ENCODE results near the gene ZNF280D. TPM values are rescaled to one million over a fixed set of nuclear protein-coding genes. Genes with fewer than 3 reads are reported as not detected.

The ZNF280D gene
- total and polyA plus RNA-seq, 2 of the 8 experiments (the other 6 are each of a cell fraction or from before 2014, with no cell fraction given) = 7.4 to 27.5 TPM

DNA sequence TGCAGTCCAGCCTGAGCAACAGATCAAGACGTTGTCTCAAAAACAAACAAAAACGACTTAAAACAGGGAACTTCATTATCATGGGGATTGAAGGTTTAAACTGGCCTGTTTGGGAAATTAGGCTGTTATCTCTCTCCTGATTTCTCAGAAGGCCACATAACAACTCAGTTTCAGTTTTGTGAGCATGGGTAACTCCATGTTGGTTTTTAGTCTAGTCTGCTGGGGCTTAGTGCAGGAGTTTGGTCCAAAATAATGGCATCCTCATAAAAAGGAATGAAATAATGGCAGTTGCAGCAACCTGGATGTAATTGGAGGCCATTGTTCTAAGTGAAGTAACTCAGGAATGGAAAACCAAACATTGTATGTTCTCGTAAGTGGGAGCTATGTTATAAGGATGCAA lies 2.3 kb upstream of the ZNF280D start:
- DNase-seq (ENCODE audit: low read depth in 1 of 2, low spot score in 2 of 2) = no peak
- H3K4me2 ChIP-seq (ENCODE audit: insufficient read depth in 1 of 2, low read depth in 2 of 2, low read length in 2 of 2) = no peak overlapping the region
- FAIRE-seq = no peak
- no peak overlapping the region for H3K56ac ChIP-seq (replicated peaks; ENCODE audit: insufficient read length, low read depth, low read length)
- no peak overlapping the region for H3K14ac ChIP-seq (ENCODE audit: insufficient read length)
- H2BK20ac ChIP-seq (ENCODE audit: low read length) = no peak overlapping the region
- no peak overlapping the region for H3K23ac ChIP-seq (ENCODE audit: insufficient read length)
- peaks cover 0 to 4% (median 4%) of the 10 kb centered on the region in 4 experiments; a peak in 3 of 7 replicates for H3K27me3 ChIP-seq (replicated peaks in 1 of 4; ENCODE audit: control insufficient read depth in 3 of 4, extremely low read depth in 1 of 4, insufficient read depth in 3 of 4, low read length in 3 of 4)
- H3K27ac ChIP-seq (ENCODE audit: low read depth, low read length) = no peak overlapping the region
- peaks cover 0 to 2% (median 0%) of the 10 kb centered on the region in 4 experiments; a peak in 1 of 8 replicates for H3K36me3 ChIP-seq (ENCODE audit: control insufficient read depth in 2 of 4, insufficient read depth in 4 of 4, low read length in 3 of 4)
- no peak overlapping the region for H2BK5ac ChIP-seq (ENCODE audit: low read depth, low read length)
- no peak overlapping the region for H2AFZ ChIP-seq (ENCODE audit: low read length)
- ChIA-PET CTCF (ENCODE audit: partially characterized antibody) (interaction anchor here (0.9 kb wide), 1 partner anchor 45 kb away, joined by 3 read pairs; no protein-coding TSS in a partner anchor), POLR2A (ENCODE audit: partially characterized antibody) (no interaction called here)
- H3K4me1 ChIP-seq (replicated peaks in 1 of 4; ENCODE audit: control insufficient read depth in 3 of 4, insufficient read depth in 4 of 4, low read length in 3 of 4) = peaks cover 3 to 13% (median 9%) of the 10 kb centered on the region in 4 experiments; a peak in 6 of 7 replicates
- no peak overlapping the region for H3K4ac ChIP-seq (replicated peaks; ENCODE audit: insufficient read length, low read depth, low read length)
- no peak overlapping the region for H2BK12ac ChIP-seq (ENCODE audit: low read depth, low read length)
- no peak overlapping the region for H3K18ac ChIP-seq (ENCODE audit: extremely low read depth, low read length)
- H4K91ac ChIP-seq (replicated peaks; ENCODE audit: insufficient read length, low read length) = no peak overlapping the region
- peaks cover 0 to 16% of the 10 kb centered on the region in 2 experiments; a peak in 3 of 4 replicates for H3K79me2 ChIP-seq (ENCODE audit: control insufficient read depth in 1 of 2, insufficient read depth in 2 of 2, low read length in 2 of 2)
- no peak overlapping the region for H2BK15ac ChIP-seq (ENCODE audit: low read length)
- WGBS, 2 experiments (ENCODE audit: extremely low coverage in 1 of 2, insufficient coverage in 1 of 2, insufficient read length in 1 of 2, insufficient replicate concordance in 2 of 2, low coverage in 1 of 2, low lambda C conversion rate in 2 of 2, missing lambda C conversion rate in 1 of 2) = 62% methylated on average over 3 of the region's 3 CpGs; no CpG with 5 or more reads in 1 of the 2 experiments
- no peak overlapping the region for H3K9ac ChIP-seq (replicated peaks in 1 of 4; ENCODE audit: extremely low read depth in 1 of 4, low read depth in 3 of 4, low read length in 3 of 4)
- H3K4me3 ChIP-seq (ENCODE audit: extremely low read depth in 1 of 4, insufficient read depth in 2 of 4, low read depth in 3 of 4, low read length in 4 of 4) = no peak overlapping the region
- peaks cover 12 to 13% of the 10 kb centered on the region in 2 experiments for H3K9me3 ChIP-seq (ENCODE audit: insufficient read depth in 2 of 2, low read depth in 1 of 2, low read length in 1 of 2)
- no peaks in the 10 kb centered on the region for H3K79me1 ChIP-seq (ENCODE audit: low read depth, low read length)
- H4K20me1 ChIP-seq (replicated peaks in 1 of 2; ENCODE audit: control insufficient read depth in 1 of 2, insufficient read depth in 2 of 2, low read length in 2 of 2) = no peaks in the 10 kb centered on the region
- H2BK120ac ChIP-seq (replicated peaks; ENCODE audit: low read depth, low read length) = no peak overlapping the region
- H2AK5ac ChIP-seq (ENCODE audit: low read depth, low read length) = no peak overlapping the region
- H4K5ac ChIP-seq (ENCODE audit: insufficient read length, low read depth, low read length) = no peak overlapping the region
- no peak overlapping the region for H4K8ac ChIP-seq (ENCODE audit: extremely low read depth, insufficient read depth, low read length)
- H3K23me2 ChIP-seq (ENCODE audit: low read depth, low read length) = no peaks in the 10 kb centered on the region
- TF ChIP-seq CHD1 (IDR thresholded peaks at IDR 0.05; ENCODE audit: low read depth, low read length) = no peak
- no peak for TF ChIP-seq TEAD4 (IDR thresholded peaks at IDR 0.05; ENCODE audit: low read depth, low read length)
- TF ChIP-seq, protein P1, sequence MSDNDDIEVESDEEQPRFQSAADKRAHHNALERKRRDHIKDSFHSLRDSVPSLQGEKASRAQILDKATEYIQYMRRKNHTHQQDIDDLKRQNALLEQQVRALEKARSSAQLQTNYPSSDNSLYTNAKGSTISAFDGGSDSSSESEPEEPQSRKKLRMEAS (IDR thresholded peaks at IDR 0.05) = no peak
- no peak for TF ChIP-seq ASH2L (IDR thresholded peaks at IDR 0.05; ENCODE audit: low read length)
- TF ChIP-seq SIRT6 (IDR thresholded peaks at IDR 0.05; ENCODE audit: low read length) = no peak
- TF ChIP-seq PHF8 (conservative IDR thresholded peaks at IDR 0.05; ENCODE audit: low read depth, low read length) = no peak
- no peak for TF ChIP-seq CBX8 (IDR thresholded peaks at IDR 0.05; ENCODE audit: borderline replicate concordance, low read depth, low read length)
- no peak for TF ChIP-seq BCL11A (IDR thresholded peaks at IDR 0.05; ENCODE audit: low read depth in 2 of 2, low read length in 2 of 2)
- TF ChIP-seq CTBP2 (IDR thresholded peaks at IDR 0.05; ENCODE audit: borderline replicate concordance, insufficient read depth, insufficient read length, low read length) = no peak
- TF ChIP-seq RAD21 (IDR thresholded peaks at IDR 0.05 in 1 of 2, conservative IDR thresholded peaks at IDR 0.05 in 1 of 2; ENCODE audit: low read depth in 2 of 2, low read length in 2 of 2) = no peak
- TF ChIP-seq KDM4A (IDR thresholded peaks at IDR 0.05; ENCODE audit: low read depth, low read length, severe bottlenecking) = no peak
- TF ChIP-seq POU5F1 (IDR thresholded peaks at IDR 0.05; ENCODE audit: low read depth, low read length) = no peak
- TF ChIP-seq YY1 (IDR thresholded peaks at IDR 0.05; ENCODE audit: low read depth, low read length) = no peak
- no peak for TF ChIP-seq POLR2A (IDR thresholded peaks at IDR 0.05; ENCODE audit: control extremely low read depth in 1 of 2, low read depth in 2 of 2, low read length in 2 of 2)
- no peak for TF ChIP-seq HDAC6 (IDR thresholded peaks at IDR 0.05; ENCODE audit: low read depth, low read length)

Data from H1 (cell line).